Smooth muscle cell (in vitro differentiated cells): ENCODE results near the gene STARD5. TPM values are rescaled to one million over a fixed set of nuclear protein-coding genes. Genes with fewer than 3 reads are reported as not detected.

Experiments used
- DNase-seq: peaks from one replicate; lab custom pipeline; 2025; ENCODE audit not compliant: unreplicated experiment; lab: John Stamatoyannopoulos, UW
- H2AFZ ChIP-seq: fragments of 200-600 bp; sonication (generic); 2 replicates; pipeline ENCODE4 v1.6.0; 2016; ENCODE audit warnings: antibody characterized with exemption, low read depth, mild to moderate bottlenecking
- H3F3A ChIP-seq: fragments of 200-600 bp; sonication (generic); 2 replicates; pipeline ENCODE4 v1.6.0; 2017; ENCODE audit warnings: antibody characterized with exemption, low read depth
- H3K27ac ChIP-seq: fragments of 200-600 bp; sonication (generic); 2 replicates; pipeline ENCODE4 v1.5.1; 2016; ENCODE audit warnings: low read depth, mild to moderate bottlenecking
- H3K27me3 ChIP-seq: fragments of 200-600 bp; sonication (generic); 2 replicates; pipeline ENCODE4 v1.6.1; 2016; ENCODE audit warnings: low read depth, mild to moderate bottlenecking
- H3K36me3 ChIP-seq: fragments of 200-600 bp; sonication (generic); 2 replicates; pipeline ENCODE4 v1.5.1; 2016; ENCODE audit warnings: low read depth
- H3K4me1 ChIP-seq: fragments of 200-600 bp; sonication (generic); 2 replicates; pipeline ENCODE4 v1.5.1; 2016; ENCODE audit warnings: low read depth
- H3K4me2 ChIP-seq: fragments of 200-600 bp; sonication (generic); 2 replicates; pipeline ENCODE4 v1.6.0; 2016; ENCODE audit warnings: mild to moderate bottlenecking
- H3K4me3 ChIP-seq: fragments of 200-600 bp; sonication (generic); 2 replicates; pipeline ENCODE4 v1.5.1; 2016; ENCODE audit warnings: mild to moderate bottlenecking
- H3K79me2 ChIP-seq: fragments of 200-600 bp; sonication (generic); 2 replicates; pipeline ENCODE4 v1.6.0; 2016; ENCODE audit warnings: low read depth, mild to moderate bottlenecking
- H3K9ac ChIP-seq: fragments of 200-600 bp; sonication (generic); 2 replicates; pipeline ENCODE4 v1.6.0; 2016; ENCODE audit warnings: low read depth
- H3K9me3 ChIP-seq: fragments of 200-600 bp; sonication (generic); replicated peaks from 2 replicates; pipeline ENCODE4 v1.5.1; 2016; ENCODE audit warnings: low read depth
- H4K20me1 ChIP-seq: fragments of 200-600 bp; sonication (generic); 2 replicates; pipeline ENCODE4 v1.6.0; 2016; ENCODE audit warnings: low read depth
- WGBS: methylation state at CpG from one replicate; pipeline ENCODE4 v1.1.7; 2016; ENCODE audit warnings: low lambda C conversion rate; 5-methylcytosine and 5-hydroxymethylcytosine counted together
- polyA plus RNA-seq: library from polyadenylated mRNA; unstranded; fragments of >200 nt; fragmentation: Nextera tagmentation; extraction: Ambion mirVana; gene quantifications from 2 replicates; pipeline ENCODE4 v1.2.1, GENCODE V29; 2016
- total RNA-seq: library from RNA; depleted of rRNA; stranded (reverse); fragments of >200 nt; gene quantifications from 2 replicates; pipeline ENCODE4 v1.2.3, GENCODE V29; 2014
- TF ChIP-seq, protein P1 (sequence below): fragments of 200-600 bp; sonication (generic); IDR thresholded peaks from 2 replicates; pipeline ENCODE4 v1.5.1; 2017; ENCODE audit warnings: borderline replicate concordance, mild to moderate bottlenecking, antibody characterized with exemption; ENCODE audit not compliant: insufficient read depth, poor library complexity, severe bottlenecking

Gene STARD5
- total and polyA plus RNA-seq, 2 experiments from 2014 or later = 1.6 to 6.2 TPM

DNA sequence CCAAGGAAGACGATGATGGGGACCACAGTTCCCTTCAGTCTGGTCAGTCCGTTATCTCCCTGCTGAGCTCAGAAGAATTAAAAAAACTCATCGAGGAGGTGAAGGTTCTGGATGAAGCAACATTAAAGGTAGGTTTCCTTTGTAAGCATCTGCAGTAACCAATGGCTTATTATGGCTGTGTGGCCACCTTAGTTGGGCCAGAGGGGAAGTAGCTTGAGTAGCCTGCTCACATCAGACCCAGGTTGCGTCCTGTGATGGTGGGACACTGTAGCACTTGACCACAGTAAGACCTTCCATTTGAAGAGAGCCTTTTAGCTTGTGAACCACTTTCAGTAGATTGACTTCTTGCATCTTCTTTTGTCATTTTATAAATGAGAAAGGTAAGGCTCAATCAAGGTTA lies 22.6 kb downstream of the STARD5 start:
- no peak for DNase-seq
- no peak overlapping the region for H3K4me2 ChIP-seq
- 87% methylated on average over 4 of the region's 4 CpGs for WGBS

DNA sequence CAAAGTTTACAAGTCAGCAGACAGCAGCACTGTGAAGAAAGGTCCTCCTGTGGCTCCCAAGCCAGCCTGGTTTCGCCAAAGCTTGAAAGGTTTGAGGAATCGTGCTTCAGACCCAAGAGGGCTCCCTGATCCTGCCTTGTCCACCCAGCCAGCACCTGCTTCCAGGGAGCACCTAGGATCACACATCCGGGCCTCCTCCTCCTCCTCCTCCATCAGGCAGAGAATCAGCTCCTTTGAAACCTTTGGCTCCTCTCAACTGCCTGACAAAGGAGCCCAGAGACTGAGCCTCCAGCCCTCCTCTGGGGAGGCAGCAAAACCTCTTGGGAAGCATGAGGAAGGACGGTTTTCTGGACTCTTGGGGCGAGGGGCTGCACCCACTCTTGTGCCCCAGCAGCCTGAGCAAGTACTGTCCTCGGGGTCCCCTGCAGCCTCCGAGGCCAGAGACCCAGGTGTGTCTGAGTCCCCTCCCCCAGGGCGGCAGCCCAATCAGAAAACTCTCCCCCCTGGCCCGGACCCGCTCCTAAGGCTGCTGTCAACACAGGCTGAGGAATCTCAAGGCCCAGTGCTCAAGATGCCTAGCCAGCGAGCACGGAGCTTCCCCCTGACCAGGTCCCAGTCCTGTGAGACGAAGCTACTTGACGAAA lies 24.2 kb downstream of the STARD5 start:
- Histone ChIP-seq H3F3A (no peaks in the 10 kb centered on the region), H2AFZ (no peak overlapping the region), H3K9ac (no peak overlapping the region), H3K4me2 (no peak overlapping the region), H3K4me1 (peaks cover 13% of the 10 kb centered on the region), H3K27ac (no peak overlapping the region), H3K9me3 (no peaks in the 10 kb centered on the region), H3K27me3 (no peaks in the 10 kb centered on the region), H3K79me2 (no peaks in the 10 kb centered on the region), H3K4me3 (no peak overlapping the region), H3K36me3 (no peaks in the 10 kb centered on the region), H4K20me1 (no peaks in the 10 kb centered on the region)
- TF ChIP-seq, protein P1, sequence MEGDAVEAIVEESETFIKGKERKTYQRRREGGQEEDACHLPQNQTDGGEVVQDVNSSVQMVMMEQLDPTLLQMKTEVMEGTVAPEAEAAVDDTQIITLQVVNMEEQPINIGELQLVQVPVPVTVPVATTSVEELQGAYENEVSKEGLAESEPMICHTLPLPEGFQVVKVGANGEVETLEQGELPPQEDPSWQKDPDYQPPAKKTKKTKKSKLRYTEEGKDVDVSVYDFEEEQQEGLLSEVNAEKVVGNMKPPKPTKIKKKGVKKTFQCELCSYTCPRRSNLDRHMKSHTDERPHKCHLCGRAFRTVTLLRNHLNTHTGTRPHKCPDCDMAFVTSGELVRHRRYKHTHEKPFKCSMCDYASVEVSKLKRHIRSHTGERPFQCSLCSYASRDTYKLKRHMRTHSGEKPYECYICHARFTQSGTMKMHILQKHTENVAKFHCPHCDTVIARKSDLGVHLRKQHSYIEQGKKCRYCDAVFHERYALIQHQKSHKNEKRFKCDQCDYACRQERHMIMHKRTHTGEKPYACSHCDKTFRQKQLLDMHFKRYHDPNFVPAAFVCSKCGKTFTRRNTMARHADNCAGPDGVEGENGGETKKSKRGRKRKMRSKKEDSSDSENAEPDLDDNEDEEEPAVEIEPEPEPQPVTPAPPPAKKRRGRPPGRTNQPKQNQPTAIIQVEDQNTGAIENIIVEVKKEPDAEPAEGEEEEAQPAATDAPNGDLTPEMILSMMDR = no peak
- no peak for DNase-seq
- WGBS = 91% methylated on average over 14 of the region's 14 CpGs

More for the DNA sequence above, 22.6 kb downstream of the STARD5 start:
- Histone ChIP-seq H3K27me3 (no peaks in the 10 kb centered on the region), H3K36me3 (no peaks in the 10 kb centered on the region), H3K27ac (no peak overlapping the region), H3K9ac (no peak overlapping the region), H3K9me3 (no peaks in the 10 kb centered on the region), H3K4me3 (no peak overlapping the region), H3F3A (no peaks in the 10 kb centered on the region), H3K4me1 (peaks cover 13% of the 10 kb centered on the region), H3K79me2 (no peaks in the 10 kb centered on the region), H2AFZ (no peak overlapping the region), H4K20me1 (no peaks in the 10 kb centered on the region)
- TF ChIP-seq, protein P1 = no peak

DNA sequence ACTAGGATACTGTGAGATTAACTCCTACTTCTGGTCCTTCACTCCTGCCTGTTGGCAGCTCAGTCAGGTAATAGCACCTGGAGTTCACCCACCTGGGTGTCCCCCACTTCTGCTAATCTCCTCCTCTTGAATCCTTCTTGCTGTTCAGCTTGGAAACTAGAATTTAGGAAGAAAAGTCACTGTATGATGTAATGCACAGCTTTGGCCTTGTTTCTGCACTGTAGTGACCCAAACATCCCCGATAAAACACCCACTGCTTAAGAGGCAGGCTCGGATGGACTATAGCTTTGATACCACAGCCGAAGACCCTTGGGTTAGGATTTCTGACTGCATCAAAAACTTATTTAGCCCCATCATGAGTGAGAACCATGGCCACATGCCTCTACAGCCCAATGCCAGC lies 24.8 kb downstream of the STARD5 start:
- no peaks in the 10 kb centered on the region for H3K27me3 ChIP-seq
- H4K20me1 ChIP-seq = no peaks in the 10 kb centered on the region
- no peak for DNase-seq
- no peaks in the 10 kb centered on the region for H3K79me2 ChIP-seq
- no peak overlapping the region for H3K4me2 ChIP-seq
- H3K9me3 ChIP-seq = no peaks in the 10 kb centered on the region
- WGBS = 95% methylated on average over 3 of the region's 3 CpGs
- H2AFZ ChIP-seq = no peak overlapping the region
- no peaks in the 10 kb centered on the region for H3K36me3 ChIP-seq
- no peak overlapping the region for H3K27ac ChIP-seq
- no peak overlapping the region for H3K9ac ChIP-seq
- no peak overlapping the region for H3K4me3 ChIP-seq
- peaks cover 7% of the 10 kb centered on the region for H3K4me1 ChIP-seq
- no peaks in the 10 kb centered on the region for H3F3A ChIP-seq
- TF ChIP-seq, protein P1 = no peak

DNA sequence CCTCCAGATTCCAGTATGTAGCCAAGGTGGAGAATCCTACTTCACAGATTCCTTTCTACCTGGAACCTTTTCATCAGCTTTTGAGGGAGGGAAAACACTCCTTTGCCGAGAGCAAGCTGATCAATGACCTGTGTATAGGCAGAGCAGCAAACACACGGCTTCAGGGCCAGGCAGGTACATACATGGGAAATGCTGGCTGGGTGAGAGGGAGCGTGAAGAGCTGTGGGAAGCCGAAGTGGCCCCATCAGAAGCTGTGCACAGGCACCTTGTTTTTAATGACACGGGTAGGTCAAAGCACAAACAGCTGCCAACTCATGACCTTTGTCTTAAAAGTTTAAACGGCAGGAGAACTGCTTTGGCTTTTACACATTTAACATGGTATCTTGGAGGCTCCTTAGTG lies 25.3 kb downstream of the STARD5 start:
- no peaks in the 10 kb centered on the region for H4K20me1 ChIP-seq
- peaks cover 2% of the 10 kb centered on the region for H3K4me1 ChIP-seq
- no peak overlapping the region for H3K27ac ChIP-seq
- TF ChIP-seq, protein P1 = no peak
- H3K9ac ChIP-seq = no peak overlapping the region
- H3K9me3 ChIP-seq = no peaks in the 10 kb centered on the region
- H3K36me3 ChIP-seq = no peaks in the 10 kb centered on the region
- no peak overlapping the region for H3K4me2 ChIP-seq
- DNase-seq = no peak
- WGBS = 93% methylated on average over 6 of the region's 6 CpGs
- H3K4me3 ChIP-seq = no peak overlapping the region
- H3K27me3 ChIP-seq = no peaks in the 10 kb centered on the region
- no peaks in the 10 kb centered on the region for H3K79me2 ChIP-seq
- H2AFZ ChIP-seq = no peak overlapping the region
- H3F3A ChIP-seq = no peaks in the 10 kb centered on the region
